GM10847 (cell line): ENCODE results near the gene ACAD11.

Experiments
- POLR2A ChIP-seq: IDR thresholded peaks from 2 replicates; pipeline ENCODE4 v1.6.1; 2011; ENCODE audit not compliant: insufficient read length; ENCODE audit errors: extremely low read depth

Gene ACAD11

GRCh38 chr3:132521901-132522300 is 137.7 kb downstream of the ACAD11 start:
- TF ChIP-seq POLR2A, result no peak

DNA sequence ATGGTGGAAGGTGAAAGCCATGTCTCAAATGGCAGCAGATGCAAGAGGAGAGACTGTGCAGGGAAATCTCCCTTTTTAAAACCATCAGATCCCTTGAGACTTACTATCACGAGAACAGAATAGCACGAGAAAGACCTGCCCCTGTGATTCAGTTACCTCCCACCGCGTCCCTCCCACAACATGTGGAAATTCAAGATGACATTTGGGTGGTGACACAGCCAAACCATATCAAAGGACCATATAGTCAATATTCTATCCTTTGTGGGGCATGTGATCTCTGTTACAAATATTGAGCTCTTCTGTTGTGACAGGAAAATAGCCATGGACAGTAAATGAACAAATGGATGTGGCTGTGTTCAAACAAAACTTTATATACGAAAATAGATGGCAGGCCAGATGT is 139.7 kb downstream of the ACAD11 start:
- TF ChIP-seq POLR2A, result no peak

GRCh38 chr3:132517311-132517710 is 142.3 kb downstream of the ACAD11 start:
- no peak for TF ChIP-seq POLR2A

- no peak for TF ChIP-seq POLR2A
These were observed 146.6 kb downstream of the ACAD11 start for GRCh38 chr3:132513057-132513456.

GRCh38 chr3:132509506-132509905 is 150.1 kb downstream of the ACAD11 start:
- TF ChIP-seq POLR2A, result no peak

- no peak for TF ChIP-seq POLR2A
These were observed 150.5 kb downstream of the ACAD11 start for GRCh38 chr3:132509096-132509495.
